Hindlimb muscle (tissue), 1 donor: Measurements from ENCODE around the gene L3MBTL2. TPM values are rescaled to one million over a fixed set of nuclear protein-coding genes. Genes with fewer than 3 reads are reported as not detected.
"Not testable (repeated sequence)": the region's sequence is repeated elsewhere in the genome, so short reads cannot be mapped to it uniquely, and the experiment has no call there.

Source experiments
- DNase-seq: peaks from one replicate; pipeline ENCODE4 v3.0.0-alpha.2; 2013
- polyA plus RNA-seq: library from polyadenylated mRNA; unstranded; fragments of 120-200 nt; gene quantifications from one replicate; pipeline ENCODE4 v1.2.1, GENCODE V29; 2013; ENCODE audit not compliant: insufficient read length

L3MBTL2 gene
- polyA plus RNA-seq, result 15.5 TPM

GRCh38 chr22:41204992-41205900 is at the start of gene L3MBTL2:
Gene L3MBTL2, plus strand, starts transcription at chr22:41205312. Its CDS starts 51 bp downstream, at chr22:41205363.
- DNase-seq, result peak; percentile 94

GRCh38 chr22:41157083-41157482 is 48.0 kb upstream of the L3MBTL2 start:
- DNase-seq, result no peak

DNA sequence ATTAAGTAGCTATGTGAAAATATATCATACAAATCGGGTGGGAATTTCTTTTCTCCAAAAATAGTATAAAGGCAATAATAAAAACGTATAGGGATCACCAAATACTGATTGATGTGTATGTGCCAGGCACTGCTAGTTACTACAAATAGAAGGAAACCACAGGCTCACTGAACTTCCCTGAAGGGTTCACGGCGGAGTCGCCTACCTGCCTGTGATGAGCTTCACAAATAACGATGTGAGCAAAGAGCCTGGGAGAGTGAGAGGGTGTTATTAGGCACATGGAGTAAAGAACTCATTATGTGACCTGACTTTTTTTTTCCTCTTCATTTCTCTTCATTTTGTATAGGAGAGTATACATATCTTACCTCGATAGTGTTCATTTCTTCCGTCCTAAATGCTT is 36.0 kb upstream of the L3MBTL2 start:
- DNase-seq, result no peak

GRCh38 chr22:41171996-41172395 is 33.1 kb upstream of the L3MBTL2 start:
- no peak for DNase-seq

DNA sequence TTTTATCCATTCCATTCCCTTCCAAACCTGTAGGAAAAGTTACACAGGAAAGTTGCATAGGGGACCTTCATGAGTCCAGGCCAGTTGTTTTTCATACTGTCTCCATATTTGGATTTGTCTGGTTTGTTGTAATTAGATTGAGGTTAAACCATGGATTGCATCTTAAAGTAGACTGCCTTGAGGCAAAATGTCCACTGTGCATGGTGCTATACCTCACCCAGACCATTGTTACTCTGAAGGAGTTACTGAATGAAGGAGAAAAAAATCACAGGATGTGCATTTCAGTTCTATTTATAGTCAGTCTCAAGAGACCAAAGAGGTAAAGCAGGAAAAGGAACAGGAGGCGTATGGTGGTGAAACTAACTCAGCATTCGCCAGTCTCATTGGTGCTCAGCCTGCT is 29.6 kb upstream of the L3MBTL2 start:
- DNase-seq, result no peak

GRCh38 chr22:41177040-41177621 is 28.0 kb upstream of the L3MBTL2 start:
- DNase-seq, result no peak

- DNase-seq, result no peak
Measured at GRCh38 chr22:41177622-41178424, 27.3 kb upstream of the L3MBTL2 start.

GRCh38 chr22:41178425-41178975 is 26.6 kb upstream of the L3MBTL2 start:
- DNase-seq, result no peak

GRCh38 chr22:41180362-41180761 is 24.8 kb upstream of the L3MBTL2 start:
- DNase-seq, result not testable (repeated sequence)

GRCh38 chr22:41180926-41181325 is 24.2 kb upstream of the L3MBTL2 start:
- no peak for DNase-seq

- no peak for DNase-seq
Measured at GRCh38 chr22:41181349-41182241, 23.5 kb upstream of the L3MBTL2 start.

GRCh38 chr22:41184679-41185078 is 20.4 kb upstream of the L3MBTL2 start:
- no peak for DNase-seq

DNA sequence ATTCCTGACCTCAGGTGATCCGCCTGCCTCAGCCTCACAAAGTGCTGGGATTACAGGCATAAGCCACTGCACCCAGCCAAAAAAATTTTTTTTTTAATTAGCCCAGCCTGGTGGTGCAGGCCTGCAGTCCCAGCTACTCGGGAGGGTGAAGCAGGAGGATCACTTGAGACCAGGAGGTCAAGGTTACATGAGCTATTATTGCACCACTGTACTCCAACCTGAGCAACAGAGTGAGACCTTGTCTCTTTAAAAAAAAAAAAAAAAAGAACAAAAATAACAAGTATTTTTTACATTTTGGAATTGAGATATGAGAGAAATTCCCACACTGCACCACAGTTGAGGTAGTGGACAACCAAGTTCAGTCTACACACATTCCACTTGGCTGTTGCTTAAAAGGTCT is 13.6 kb upstream of the L3MBTL2 start:
- no peak for DNase-seq

GRCh38 chr22:41193829-41194228 is 11.3 kb upstream of the L3MBTL2 start:
- DNase-seq, result no peak

DNA sequence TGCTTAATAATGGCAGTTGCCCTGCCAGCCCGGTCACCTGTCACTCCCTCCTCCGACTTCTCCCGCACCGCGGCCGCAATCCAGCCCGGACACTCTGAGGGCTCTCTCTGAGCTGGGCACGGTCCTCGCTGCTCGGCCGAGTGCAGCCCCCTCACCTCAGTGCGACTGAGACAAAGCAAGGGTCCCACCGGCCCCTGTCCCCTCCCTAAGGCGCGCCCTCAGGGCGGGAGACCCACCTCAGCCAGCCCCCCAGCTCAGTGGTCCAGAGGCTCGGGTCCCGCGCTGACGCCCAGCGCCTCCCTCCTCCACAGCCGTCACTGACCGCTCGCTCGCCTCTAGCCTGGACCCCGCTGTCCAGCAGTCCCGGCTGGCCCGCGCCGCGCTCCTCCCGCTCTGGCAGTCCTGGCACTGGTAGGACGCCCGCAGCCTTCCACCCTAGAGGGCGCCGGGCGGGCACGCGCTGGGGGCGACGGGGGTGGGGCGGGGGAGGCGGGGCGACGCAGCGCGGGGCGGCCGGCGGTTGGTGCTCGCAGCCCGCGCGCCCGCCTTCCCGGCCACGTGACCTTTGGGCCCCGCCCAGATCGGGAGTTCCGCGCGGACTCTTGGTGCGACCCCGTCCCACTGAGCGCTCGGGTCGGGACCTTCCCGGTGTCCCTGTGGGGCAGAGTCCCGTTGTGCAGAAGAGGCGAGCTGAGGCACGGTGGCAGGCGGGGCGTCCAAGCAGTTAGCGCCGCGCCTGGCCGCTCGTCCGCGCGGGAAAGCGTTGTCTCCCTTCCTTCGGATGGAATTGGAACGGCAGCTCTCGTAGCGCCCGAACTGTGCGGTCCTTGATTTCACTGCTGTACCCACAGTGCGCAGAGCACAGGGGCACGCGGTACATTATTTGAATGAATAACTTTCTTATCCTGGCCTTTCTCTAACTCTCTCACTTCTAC is 7.8 kb upstream of the L3MBTL2 start:
- peak; percentile 80 for DNase-seq

- no peak for DNase-seq
Measured at GRCh38 chr22:41198027-41198580, 7.0 kb upstream of the L3MBTL2 start.

DNA sequence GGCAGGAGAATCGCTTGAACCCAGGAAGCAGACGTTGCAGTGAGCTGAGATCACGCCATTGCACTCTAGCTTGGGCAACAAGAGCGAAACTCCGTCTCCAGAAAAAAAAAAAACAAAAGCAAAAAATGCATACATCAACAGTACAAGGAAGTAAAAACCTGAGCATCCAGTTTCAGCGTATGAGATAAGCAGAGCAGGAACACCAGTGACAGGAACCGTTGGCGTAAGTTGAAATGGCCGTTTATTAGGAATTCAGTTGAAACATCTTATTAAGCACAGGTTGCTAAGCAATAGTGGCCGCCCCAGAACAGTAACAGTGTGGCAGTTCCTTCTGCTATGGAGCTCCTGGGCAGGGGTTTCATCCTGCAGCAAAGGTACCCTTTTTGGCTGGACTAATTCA is 4.0 kb upstream of the L3MBTL2 start:
- DNase-seq, result no peak

- DNase-seq, result no peak
Measured at GRCh38 chr22:41203118-41203517, 2.0 kb upstream of the L3MBTL2 start.

DNA sequence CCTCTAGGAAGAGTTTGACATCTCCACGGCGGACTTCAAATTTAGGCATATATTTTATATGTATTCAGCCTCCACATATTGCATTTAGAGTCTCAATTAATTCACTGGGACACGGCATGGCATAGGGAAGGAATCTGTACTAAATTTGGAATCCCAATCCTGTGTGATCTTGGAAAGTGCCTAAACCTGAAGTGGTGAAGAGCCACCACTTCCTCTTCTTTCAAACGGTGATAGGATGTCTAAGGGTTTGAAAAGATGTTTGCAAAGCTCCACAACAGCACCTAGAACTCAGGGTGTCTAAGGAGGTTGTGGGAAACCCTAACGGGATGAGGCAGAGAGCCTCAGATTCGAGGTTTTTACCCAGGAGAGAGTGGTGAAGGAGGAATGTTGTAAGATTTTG is 1.0 kb upstream of the L3MBTL2 start:
- DNase-seq, result no peak

- DNase-seq, result no peak
Measured at GRCh38 chr22:41206719-41207118, 1.6 kb downstream of the L3MBTL2 start.
